ENCODE results near the gene C2CD4A.

The C2CD4A gene

DNA sequence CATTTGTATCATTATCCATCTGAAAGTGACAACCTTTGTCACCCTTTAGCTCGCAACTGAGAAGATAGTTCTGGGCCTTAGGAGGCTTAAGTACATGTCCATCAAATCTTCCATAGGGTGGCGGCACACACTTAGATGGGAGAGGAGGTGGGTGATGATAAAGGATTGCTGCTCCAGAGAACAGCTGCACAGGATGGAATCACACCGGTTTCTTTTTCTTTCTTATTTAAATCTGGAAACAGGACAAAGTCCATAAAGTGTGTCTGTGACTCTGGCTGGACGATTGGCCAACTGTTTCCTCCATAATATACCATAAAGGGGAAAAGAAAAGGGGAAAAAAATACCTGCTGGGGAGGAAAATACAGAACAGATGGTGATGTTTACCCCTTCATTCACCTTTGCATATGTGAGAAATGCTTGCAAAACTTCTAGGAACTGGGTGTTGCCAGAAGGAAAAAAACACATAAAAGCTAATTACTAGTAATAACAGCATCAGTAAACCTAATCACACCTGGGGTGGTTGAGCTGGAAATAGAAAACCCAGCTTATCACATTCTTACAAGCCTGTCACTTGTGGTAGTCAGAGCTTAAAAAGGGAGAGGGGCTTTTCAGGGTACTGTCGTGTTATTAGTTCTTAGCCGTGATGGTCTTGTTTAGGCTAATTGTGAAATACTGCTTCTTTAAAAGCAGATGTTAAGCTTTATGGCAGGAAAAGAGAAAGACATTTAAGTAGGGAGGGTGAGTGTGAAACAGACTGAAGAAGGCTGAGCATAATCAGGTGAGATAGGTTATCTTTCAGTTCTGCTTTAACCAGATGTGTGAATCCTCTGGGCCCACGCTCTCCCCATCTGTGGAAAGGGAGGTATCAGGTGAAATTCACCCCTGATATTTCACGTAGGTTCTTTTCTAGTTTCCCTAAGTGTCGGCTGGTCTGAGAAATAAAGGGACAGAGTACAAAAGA, 16.7 kb downstream of the C2CD4A start:
- Histone ChIP-seq H3K9ac (ENCODE audit: low read length) (no peak overlapping the region), H3K4me3 (ENCODE audit: low read depth, low read length) (no peak overlapping the region), H3K9me3 (ENCODE audit: control insufficient read depth, insufficient read depth, low read depth, low read length) (peaks cover 7% of the 10 kb centered on the region), H3K36me3 (ENCODE audit: control insufficient read depth, insufficient read depth, low read length) (no peaks in the 10 kb centered on the region), H3K27ac (ENCODE audit: low read depth, low read length) (no peak overlapping the region), H3K27me3 (ENCODE audit: control insufficient read depth, insufficient read depth, low read length) (no peaks in the 10 kb centered on the region), H3K4me1 (ENCODE audit: control insufficient read depth, insufficient read depth, low read length) (no peaks in the 10 kb centered on the region)

GRCh38 chr15:62085740-62086139, 19.0 kb downstream of the C2CD4A start:
- no peak overlapping the region for H3K27ac ChIP-seq (ENCODE audit: low read depth, low read length)
- H3K36me3 ChIP-seq (ENCODE audit: control insufficient read depth, insufficient read depth, low read length): no peaks in the 10 kb centered on the region
- no peak overlapping the region for H3K4me3 ChIP-seq (ENCODE audit: low read depth, low read length)
- no peaks in the 10 kb centered on the region for H3K4me1 ChIP-seq (ENCODE audit: control insufficient read depth, insufficient read depth, low read length)
- H3K9ac ChIP-seq (ENCODE audit: low read length): no peak overlapping the region
- H3K27me3 ChIP-seq (ENCODE audit: control insufficient read depth, insufficient read depth, low read length): no peaks in the 10 kb centered on the region
- H3K9me3 ChIP-seq (ENCODE audit: control insufficient read depth, insufficient read depth, low read depth, low read length): peaks cover 7% of the 10 kb centered on the region

DNA sequence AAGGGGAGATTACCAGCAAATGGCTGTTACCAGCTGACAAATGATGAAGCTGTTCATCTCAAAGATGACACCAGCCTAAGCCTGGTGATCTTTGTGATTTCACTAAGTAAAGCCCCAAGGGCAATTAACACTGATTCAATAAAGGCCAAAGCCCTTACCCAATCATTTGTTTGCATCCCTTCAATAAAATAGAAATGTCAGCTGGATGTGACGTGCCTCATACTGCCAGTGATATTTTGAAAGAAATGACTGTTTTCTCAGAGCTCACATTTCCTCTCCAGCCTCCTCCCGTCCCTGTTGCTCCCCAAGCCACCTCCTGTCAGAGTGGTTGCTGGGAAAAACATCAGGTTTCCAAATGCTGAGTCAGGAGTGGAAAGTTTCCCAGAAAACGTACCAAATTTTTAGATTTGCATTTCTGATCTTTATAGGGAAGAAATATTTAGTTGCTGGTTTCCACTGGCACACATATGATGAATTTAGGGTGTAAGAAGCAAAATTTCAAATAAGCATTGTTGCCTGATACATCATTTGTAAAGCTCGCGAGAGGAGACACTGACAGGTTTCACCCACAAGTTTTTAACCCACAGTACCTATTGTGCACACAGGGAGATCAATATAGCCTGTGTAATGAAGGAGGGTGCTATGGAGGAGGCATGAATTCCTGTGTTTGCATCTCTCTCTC, 21.0 kb downstream of the C2CD4A start:
- no peak overlapping the region for H3K27ac ChIP-seq (ENCODE audit: low read depth, low read length)
- no peaks in the 10 kb centered on the region for H3K36me3 ChIP-seq (ENCODE audit: control insufficient read depth, insufficient read depth, low read length)
- peaks cover 7% of the 10 kb centered on the region for H3K9me3 ChIP-seq (ENCODE audit: control insufficient read depth, insufficient read depth, low read depth, low read length)
- H3K27me3 ChIP-seq (ENCODE audit: control insufficient read depth, insufficient read depth, low read length): no peaks in the 10 kb centered on the region
- no peak overlapping the region for H3K4me3 ChIP-seq (ENCODE audit: low read depth, low read length)
- no peak overlapping the region for H3K9ac ChIP-seq (ENCODE audit: low read length)
- no peaks in the 10 kb centered on the region for H3K4me1 ChIP-seq (ENCODE audit: control insufficient read depth, insufficient read depth, low read length)

DNA sequence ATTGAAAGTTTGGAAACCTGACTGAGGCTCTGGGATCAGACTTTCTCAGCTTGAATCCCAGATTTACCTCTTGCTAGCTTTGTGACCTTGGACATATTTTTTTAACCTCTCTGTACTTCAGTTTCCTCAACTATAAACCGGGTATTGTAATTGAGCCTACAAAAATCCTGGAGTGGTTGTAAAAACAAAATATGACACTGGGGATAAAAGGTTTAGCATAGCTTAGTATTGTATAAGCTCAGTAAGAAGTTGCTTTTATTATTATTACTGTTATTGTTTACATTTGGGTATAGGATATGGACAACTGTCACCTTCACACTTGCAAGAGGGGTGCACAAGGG, 21.5 kb downstream of the C2CD4A start:
- no peaks in the 10 kb centered on the region for H3K4me1 ChIP-seq (ENCODE audit: control insufficient read depth, insufficient read depth, low read length)

DNA sequence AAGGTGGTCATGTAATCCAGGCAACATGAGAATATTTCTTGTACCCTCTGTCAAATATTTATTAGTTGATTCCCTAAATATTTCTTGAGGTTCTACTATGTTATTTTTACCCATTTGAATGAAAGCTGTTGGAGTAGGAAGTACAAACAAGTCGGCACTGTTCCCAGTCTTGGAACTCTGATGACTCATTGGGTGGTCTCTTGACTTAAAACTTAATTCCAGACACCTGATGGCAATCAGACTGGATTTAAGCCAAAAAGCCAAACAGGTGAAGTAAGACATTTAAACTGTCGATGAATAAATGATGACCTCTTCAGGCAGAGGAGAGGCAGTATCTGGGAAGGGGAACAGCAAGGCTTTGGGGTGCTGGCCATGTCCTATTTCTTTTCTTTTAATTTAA, 22.8 kb downstream of the C2CD4A start:
- Histone ChIP-seq H3K9ac (ENCODE audit: low read length) (no peak overlapping the region), H3K9me3 (ENCODE audit: control insufficient read depth, insufficient read depth, low read depth, low read length) (0 out of 2 replicates have a peak, but pooled peaks cover 3% of the 10 kb centered on the region), H3K36me3 (ENCODE audit: control insufficient read depth, insufficient read depth, low read length) (no peaks in the 10 kb centered on the region), H3K27me3 (ENCODE audit: control insufficient read depth, insufficient read depth, low read length) (no peaks in the 10 kb centered on the region), H3K4me3 (ENCODE audit: low read depth, low read length) (no peak overlapping the region), H3K4me1 (ENCODE audit: control insufficient read depth, insufficient read depth, low read length) (no peaks in the 10 kb centered on the region), H3K27ac (ENCODE audit: low read depth, low read length) (no peak overlapping the region)

More for the DNA sequence above, 21.5 kb downstream of the C2CD4A start:
- Histone ChIP-seq H3K27me3 (ENCODE audit: control insufficient read depth, insufficient read depth, low read length) (no peaks in the 10 kb centered on the region), H3K9ac (ENCODE audit: low read length) (no peak overlapping the region), H3K27ac (ENCODE audit: low read depth, low read length) (no peak overlapping the region), H3K36me3 (ENCODE audit: control insufficient read depth, insufficient read depth, low read length) (no peaks in the 10 kb centered on the region), H3K4me3 (ENCODE audit: low read depth, low read length) (no peak overlapping the region), H3K9me3 (ENCODE audit: control insufficient read depth, insufficient read depth, low read depth, low read length) (peaks cover 7% of the 10 kb centered on the region)

DNA sequence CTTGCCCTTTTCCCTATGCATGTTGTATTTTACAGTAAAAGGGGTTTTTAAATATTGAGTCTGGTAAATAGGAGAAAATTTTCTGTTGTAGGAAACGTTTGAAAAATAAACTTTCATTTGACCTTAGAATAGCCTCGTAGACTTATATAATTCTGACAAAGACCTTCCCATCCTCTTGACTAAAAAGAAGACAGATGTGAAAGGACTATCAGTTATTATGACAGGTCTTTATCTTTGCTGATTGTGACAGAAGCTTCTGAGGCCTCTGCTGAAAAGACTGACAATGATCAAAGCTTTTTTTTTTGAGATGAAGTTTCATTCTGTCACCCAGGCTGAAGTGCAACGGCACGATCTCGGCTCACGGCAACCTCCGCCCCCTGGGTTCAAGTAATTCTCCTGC, 24.2 kb downstream of the C2CD4A start:
- Histone ChIP-seq H3K4me3 (ENCODE audit: low read depth, low read length) (no peak overlapping the region), H3K9me3 (ENCODE audit: control insufficient read depth, insufficient read depth, low read depth, low read length) (no peaks in the 10 kb centered on the region), H3K27ac (ENCODE audit: low read depth, low read length) (no peak overlapping the region), H3K27me3 (ENCODE audit: control insufficient read depth, insufficient read depth, low read length) (no peaks in the 10 kb centered on the region), H3K9ac (ENCODE audit: low read length) (no peak overlapping the region), H3K4me1 (ENCODE audit: control insufficient read depth, insufficient read depth, low read length) (no peaks in the 10 kb centered on the region), H3K36me3 (ENCODE audit: control insufficient read depth, insufficient read depth, low read length) (no peaks in the 10 kb centered on the region)

DNA sequence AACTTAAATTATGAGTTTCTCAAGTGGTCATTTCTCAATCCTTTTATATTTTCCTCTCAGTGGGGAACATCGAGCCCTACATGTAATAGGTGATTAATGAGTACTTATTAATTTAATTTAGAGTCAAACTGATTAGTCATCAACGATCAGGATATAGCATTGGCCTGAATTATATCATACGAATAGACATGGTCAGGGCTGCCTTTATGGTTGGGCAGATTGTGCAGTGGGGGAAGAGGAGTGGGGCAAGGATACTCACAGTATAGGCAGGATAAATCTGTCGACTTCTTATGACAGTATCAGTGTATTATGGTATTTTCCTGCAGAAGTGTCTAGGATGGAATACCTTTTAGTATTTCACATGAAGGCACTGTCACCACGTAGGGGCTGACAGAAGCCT, 27.0 kb downstream of the C2CD4A start:
- Histone ChIP-seq H3K36me3 (ENCODE audit: control insufficient read depth, insufficient read depth, low read length) (no peaks in the 10 kb centered on the region), H3K9ac (ENCODE audit: low read length) (no peak overlapping the region), H3K9me3 (ENCODE audit: control insufficient read depth, insufficient read depth, low read depth, low read length) (no peaks in the 10 kb centered on the region), H3K27me3 (ENCODE audit: control insufficient read depth, insufficient read depth, low read length) (no peaks in the 10 kb centered on the region), H3K4me1 (ENCODE audit: control insufficient read depth, insufficient read depth, low read length) (no peaks in the 10 kb centered on the region), H3K4me3 (ENCODE audit: low read depth, low read length) (no peak overlapping the region), H3K27ac (ENCODE audit: low read depth, low read length) (no peak overlapping the region)

- H3K9me3 ChIP-seq (ENCODE audit: control insufficient read depth, insufficient read depth, low read depth, low read length): no peaks in the 10 kb centered on the region
- H3K27ac ChIP-seq (ENCODE audit: low read depth, low read length): no peak overlapping the region
- H3K9ac ChIP-seq (ENCODE audit: low read length): no peak overlapping the region
- no peaks in the 10 kb centered on the region for H3K36me3 ChIP-seq (ENCODE audit: control insufficient read depth, insufficient read depth, low read length)
- H3K27me3 ChIP-seq (ENCODE audit: control insufficient read depth, insufficient read depth, low read length): no peaks in the 10 kb centered on the region
- no peak overlapping the region for H3K4me3 ChIP-seq (ENCODE audit: low read depth, low read length)
- no peaks in the 10 kb centered on the region for H3K4me1 ChIP-seq (ENCODE audit: control insufficient read depth, insufficient read depth, low read length)
Observed at GRCh38 chr15:62094388-62094787, 27.6 kb downstream of the C2CD4A start.

GRCh38 chr15:62099094-62099601, 32.4 kb downstream of the C2CD4A start:
- Histone ChIP-seq H3K36me3 (ENCODE audit: control insufficient read depth, insufficient read depth, low read length) (no peaks in the 10 kb centered on the region), H3K27me3 (ENCODE audit: control insufficient read depth, insufficient read depth, low read length) (no peaks in the 10 kb centered on the region), H3K9ac (ENCODE audit: low read length) (no peak overlapping the region), H3K27ac (ENCODE audit: low read depth, low read length) (no peak overlapping the region), H3K4me1 (ENCODE audit: control insufficient read depth, insufficient read depth, low read length) (no peaks in the 10 kb centered on the region), H3K4me3 (ENCODE audit: low read depth, low read length) (no peak overlapping the region), H3K9me3 (ENCODE audit: control insufficient read depth, insufficient read depth, low read depth, low read length) (no peaks in the 10 kb centered on the region)

- H3K36me3 ChIP-seq (ENCODE audit: control insufficient read depth, insufficient read depth, low read length): no peaks in the 10 kb centered on the region
- H3K9ac ChIP-seq (ENCODE audit: low read length): no peak overlapping the region
- no peaks in the 10 kb centered on the region for H3K9me3 ChIP-seq (ENCODE audit: control insufficient read depth, insufficient read depth, low read depth, low read length)
- no peaks in the 10 kb centered on the region for H3K4me1 ChIP-seq (ENCODE audit: control insufficient read depth, insufficient read depth, low read length)
- no peak overlapping the region for H3K4me3 ChIP-seq (ENCODE audit: low read depth, low read length)
- no peak overlapping the region for H3K27ac ChIP-seq (ENCODE audit: low read depth, low read length)
- H3K27me3 ChIP-seq (ENCODE audit: control insufficient read depth, insufficient read depth, low read length): no peaks in the 10 kb centered on the region
Observed at GRCh38 chr15:62103431-62103830, 36.7 kb downstream of the C2CD4A start.

DNA sequence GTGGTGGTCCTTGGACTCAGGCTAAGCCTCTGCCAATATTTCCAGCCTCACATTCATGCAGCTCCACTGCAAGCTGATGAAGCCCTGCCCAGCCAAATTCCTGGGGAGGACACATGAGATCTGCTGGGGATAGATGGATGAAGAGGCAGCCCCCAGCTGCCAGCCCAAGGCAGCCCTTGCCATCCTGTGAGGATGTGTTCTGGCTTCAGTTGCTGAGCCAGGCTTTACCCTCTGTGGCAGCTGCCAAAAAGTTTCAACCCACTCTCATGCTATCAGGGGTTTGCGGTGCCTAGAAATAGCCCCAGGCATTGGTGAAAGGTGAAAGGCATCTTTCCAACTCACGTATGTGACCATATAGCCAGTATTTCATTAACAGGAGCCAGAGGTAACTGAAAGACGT, 37.6 kb downstream of the C2CD4A start:
- Histone ChIP-seq H3K27me3 (ENCODE audit: control insufficient read depth, insufficient read depth, low read length) (no peaks in the 10 kb centered on the region), H3K9me3 (ENCODE audit: control insufficient read depth, insufficient read depth, low read depth, low read length) (no peaks in the 10 kb centered on the region), H3K27ac (ENCODE audit: low read depth, low read length) (no peak overlapping the region), H3K4me1 (ENCODE audit: control insufficient read depth, insufficient read depth, low read length) (no peaks in the 10 kb centered on the region), H3K36me3 (ENCODE audit: control insufficient read depth, insufficient read depth, low read length) (no peaks in the 10 kb centered on the region), H3K4me3 (ENCODE audit: low read depth, low read length) (no peak overlapping the region), H3K9ac (ENCODE audit: low read length) (no peak overlapping the region)

Data from HUES6 (cell line).